ENCODE data around the gene TMEM250.
"Not testable (repeated sequence)": the region's sequence is repeated elsewhere in the genome, so short reads cannot be mapped to it uniquely, and the experiment has no call there.

The TMEM250 gene

GRCh38 chr9:136105398-136106135 is 13.1 kb downstream of the TMEM250 start:
- ChIA-PET POLR2A (no interaction called here), CTCF (no interaction called here)
- TF ChIP-seq L3MBTL2 (conservative IDR thresholded peaks at IDR 0.05) (no peak), BHLHE40 (IDR thresholded peaks at IDR 0.05; ENCODE audit: borderline replicate concordance) (no peak), PKNOX1 (IDR thresholded peaks at IDR 0.05) (no peak), SUZ12 (IDR thresholded peaks at IDR 0.05) (no peak), SP1 (IDR thresholded peaks at IDR 0.05) (no peak), TARDBP (IDR thresholded peaks at IDR 0.05) (no peak), ZNF384 (IDR thresholded peaks at IDR 0.05) (no peak), ARNT (IDR thresholded peaks at IDR 0.05) (no peak)
- no peak for DNase-seq (ENCODE audit: extremely low spot score)

- ChIA-PET POLR2A (no interaction called here), CTCF (interaction anchor here (0.6 kb wide), 1 partner anchor 8 kb away, joined by 3 read pairs; no protein-coding TSS in a partner anchor)
Measured at GRCh38 chr9:136104916-136105315, 13.8 kb downstream of the TMEM250 start.

GRCh38 chr9:136104488-136104800 is 14.2 kb downstream of the TMEM250 start:
- ChIA-PET CTCF (interaction anchor here (0.6 kb wide), 1 partner anchor 8 kb away, joined by 3 read pairs; no protein-coding TSS in a partner anchor), POLR2A (no interaction called here)
- DNase-seq (ENCODE audit: extremely low spot score) = no peak
- TF ChIP-seq FOXA1 (IDR thresholded peaks at IDR 0.05) (no peak), HDGF (IDR thresholded peaks at IDR 0.05; ENCODE audit: borderline replicate concordance) (no peak), FOXK2 (IDR thresholded peaks at IDR 0.05) (no peak), PKNOX1 (IDR thresholded peaks at IDR 0.05) (no peak), ELF4 (IDR thresholded peaks at IDR 0.05) (no peak), CTBP1 (IDR thresholded peaks at IDR 0.05; ENCODE audit: borderline replicate concordance) (no peak), SP1 (IDR thresholded peaks at IDR 0.05) (no peak), SUZ12 (IDR thresholded peaks at IDR 0.05) (no peak), NFRKB (IDR thresholded peaks at IDR 0.05) (no peak), LEF1 (IDR thresholded peaks at IDR 0.05; ENCODE audit: borderline replicate concordance) (no peak), L3MBTL2 (conservative IDR thresholded peaks at IDR 0.05) (no peak), ZNF384 (IDR thresholded peaks at IDR 0.05) (no peak), FOXM1 (IDR thresholded peaks at IDR 0.05; ENCODE audit: borderline replicate concordance) (no peak)

More at GRCh38 chr9:136104916-136105315, 13.8 kb downstream of the TMEM250 start:
- DNase-seq (ENCODE audit: extremely low spot score) = no peak
- no peak for TF ChIP-seq TARDBP (IDR thresholded peaks at IDR 0.05)
- TF ChIP-seq FOXM1 (IDR thresholded peaks at IDR 0.05; ENCODE audit: borderline replicate concordance) = no peak
- no peak for TF ChIP-seq BHLHE40 (IDR thresholded peaks at IDR 0.05; ENCODE audit: borderline replicate concordance)
- no peak for TF ChIP-seq ELF4 (IDR thresholded peaks at IDR 0.05)
- no peak for TF ChIP-seq ZNF384 (IDR thresholded peaks at IDR 0.05)
- no peak for TF ChIP-seq CTBP1 (IDR thresholded peaks at IDR 0.05; ENCODE audit: borderline replicate concordance)
- no peak for TF ChIP-seq HDGF (IDR thresholded peaks at IDR 0.05; ENCODE audit: borderline replicate concordance)
- TF ChIP-seq NFRKB (IDR thresholded peaks at IDR 0.05) = no peak
- TF ChIP-seq ARNT (IDR thresholded peaks at IDR 0.05) = no peak
- TF ChIP-seq PKNOX1 (IDR thresholded peaks at IDR 0.05) = no peak
- no peak for TF ChIP-seq L3MBTL2 (conservative IDR thresholded peaks at IDR 0.05)
- TF ChIP-seq LEF1 (IDR thresholded peaks at IDR 0.05; ENCODE audit: borderline replicate concordance) = no peak
- TF ChIP-seq SP1 (IDR thresholded peaks at IDR 0.05) = no peak
- TF ChIP-seq SUZ12 (IDR thresholded peaks at IDR 0.05) = no peak
- TF ChIP-seq FOXK2 (IDR thresholded peaks at IDR 0.05) = no peak

GRCh38 chr9:136103651-136104487 is 14.8 kb downstream of the TMEM250 start:
- CTCF ChIA-PET = interaction anchor here (0.6 kb wide), 1 partner anchor 7 kb away, joined by 3 read pairs; no protein-coding TSS in a partner anchor

GRCh38 chr9:136101615-136102074 is 17.0 kb downstream of the TMEM250 start:
- POLR2A ChIA-PET; CTCF ChIA-PET; DNase-seq (ENCODE audit: extremely low spot score): not testable (repeated sequence)

More at GRCh38 chr9:136103651-136104487, 14.8 kb downstream of the TMEM250 start:
- no peak for DNase-seq (ENCODE audit: extremely low spot score)
- POLR2A ChIA-PET = no interaction called here
- TF ChIP-seq TARDBP (IDR thresholded peaks at IDR 0.05) = no peak
- TF ChIP-seq LEF1 (IDR thresholded peaks at IDR 0.05; ENCODE audit: borderline replicate concordance) = no peak

Data from HEK293T (cell line).